ENCODE data around the gene HAVCR2.
A peak's percentile ranks its signal among the peaks of the same experiment; 100 is the strongest.

HAVCR2 gene

DNA sequence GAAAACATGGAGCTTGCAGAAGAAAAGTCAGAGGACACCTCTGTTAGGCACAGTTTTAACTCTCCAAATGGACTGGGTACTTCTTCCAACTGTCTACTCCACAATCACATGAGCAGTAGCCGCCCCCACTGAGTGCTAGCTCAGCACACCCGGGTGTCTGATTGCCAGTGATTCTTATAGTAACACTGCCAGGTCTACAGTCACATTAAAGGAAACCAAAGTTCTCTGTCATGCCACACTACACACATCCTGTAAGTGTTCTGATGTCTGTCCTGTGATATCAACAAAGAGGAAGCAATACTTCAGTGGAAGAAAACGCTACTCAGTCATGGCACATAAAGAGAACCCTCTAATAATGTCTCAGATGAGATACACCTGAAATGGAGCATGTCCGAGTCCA, at the start of gene HAVCR2:
TSS of gene HAVCR2 (minus strand) at position 69 of the 400 bp plus-strand sequence. CDS start at position 8, 61 bp downstream.
- in situ Hi-C loops (cut with MboI; ENCODE audit: low pct_unique_long_range_greater_than_20kb, low sequenced_read_pairs) = no loop called here
- peak; percentile 54 for DNase-seq

DNA sequence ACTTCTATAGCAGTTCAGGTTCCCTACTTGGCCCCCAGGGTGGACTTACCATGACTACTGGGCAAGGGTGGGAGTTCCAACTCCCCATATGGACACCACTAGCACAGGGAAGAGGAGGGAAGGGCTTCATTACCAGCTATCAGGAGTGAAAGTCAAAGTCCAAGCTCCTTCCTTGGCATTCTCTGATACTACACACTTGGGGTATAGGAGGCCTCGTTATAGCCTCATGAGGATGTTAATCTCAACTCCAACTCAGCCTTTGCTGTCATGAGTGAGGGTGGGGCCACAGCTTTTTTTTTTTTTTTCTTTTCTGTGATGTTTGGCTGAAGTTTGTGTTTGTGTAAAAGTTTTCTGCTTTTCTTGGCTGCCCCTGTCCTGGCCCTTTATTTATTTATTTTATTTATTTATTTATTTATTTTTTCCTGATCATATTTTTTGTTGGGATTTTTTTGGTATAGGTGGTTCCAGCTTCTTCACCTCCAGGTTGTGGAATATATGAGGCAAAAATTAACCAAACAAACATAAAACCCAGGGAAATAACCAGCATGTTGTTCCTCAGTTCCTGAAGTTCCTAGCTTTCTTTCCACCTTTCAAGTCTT, 48.5 kb upstream of the HAVCR2 start:
- no peak for DNase-seq
- in situ Hi-C loops (cut with MboI; ENCODE audit: low pct_unique_long_range_greater_than_20kb, low sequenced_read_pairs) = no loop called here

- DNase-seq = no peak
- in situ Hi-C loops (cut with MboI; ENCODE audit: low pct_unique_long_range_greater_than_20kb, low sequenced_read_pairs) = no loop called here
These were observed 46.5 kb upstream of the HAVCR2 start for GRCh38 chr5:157155297-157155696.

- in situ Hi-C loops (cut with MboI; ENCODE audit: low pct_unique_long_range_greater_than_20kb, low sequenced_read_pairs) = no loop called here
These were observed 42.2 kb upstream of the HAVCR2 start for GRCh38 chr5:157150995-157151394.

GRCh38 chr5:157148734-157149615, 40.1 kb upstream of the HAVCR2 start:
- in situ Hi-C loops (cut with MboI; ENCODE audit: low pct_unique_long_range_greater_than_20kb, low sequenced_read_pairs) = no loop called here
- DNase-seq = peak; percentile 79

More at GRCh38 chr5:157150995-157151394, 42.2 kb upstream of the HAVCR2 start:
- no peak for DNase-seq

- in situ Hi-C loops (cut with MboI; ENCODE audit: low pct_unique_long_range_greater_than_20kb, low sequenced_read_pairs) = no loop called here
- no peak for DNase-seq
These were observed 34.5 kb upstream of the HAVCR2 start for GRCh38 chr5:157143127-157143971.

DNA sequence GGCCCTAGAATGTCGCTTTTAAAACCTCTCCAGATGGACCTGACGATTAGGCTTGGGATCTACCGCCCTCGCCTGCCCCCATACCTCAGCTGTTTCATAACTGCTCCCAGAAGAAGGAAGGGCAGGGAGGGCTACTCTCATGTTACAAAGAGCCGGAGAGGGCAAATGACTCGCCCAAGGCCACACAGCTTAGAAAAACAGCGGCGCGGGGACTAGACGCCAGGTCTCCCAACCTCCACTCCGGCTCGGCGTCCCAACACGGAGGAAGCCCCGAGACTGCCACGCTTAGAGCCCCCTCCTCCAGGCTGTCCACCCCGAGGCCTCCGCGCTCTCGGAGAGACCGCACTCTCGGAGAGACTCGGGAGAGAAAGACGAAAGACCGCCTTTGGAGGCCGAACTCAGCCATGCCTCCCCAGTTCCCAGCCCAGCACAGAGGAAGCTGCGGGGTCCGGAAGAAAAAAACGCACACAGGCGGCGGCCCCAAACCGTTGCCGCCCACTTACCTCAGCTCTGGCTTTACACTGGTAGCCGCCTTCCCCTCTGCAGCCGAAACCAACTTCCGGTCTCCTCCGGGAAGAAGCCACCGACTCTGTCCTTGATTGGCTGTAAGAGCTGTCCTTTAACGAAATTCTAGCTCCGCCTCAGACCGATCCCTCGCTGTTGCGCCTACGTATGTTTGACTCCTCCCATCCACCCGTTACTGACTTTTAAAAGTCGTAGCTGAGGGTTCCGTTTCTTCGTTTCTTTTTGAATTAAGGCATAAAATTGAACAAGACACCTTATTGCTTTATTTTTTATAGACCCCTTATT, 33.7 kb upstream of the HAVCR2 start, which contains the start of gene MED7:
TSS of gene MED7 (minus strand) at position 549 of the 810 bp plus-strand sequence. CDS start 3,434 bp downstream, outside the sequence.
- in situ Hi-C loops (cut with MboI; ENCODE audit: low pct_unique_long_range_greater_than_20kb, low sequenced_read_pairs) = no loop called here
- peak; percentile 98 for DNase-seq

DNA sequence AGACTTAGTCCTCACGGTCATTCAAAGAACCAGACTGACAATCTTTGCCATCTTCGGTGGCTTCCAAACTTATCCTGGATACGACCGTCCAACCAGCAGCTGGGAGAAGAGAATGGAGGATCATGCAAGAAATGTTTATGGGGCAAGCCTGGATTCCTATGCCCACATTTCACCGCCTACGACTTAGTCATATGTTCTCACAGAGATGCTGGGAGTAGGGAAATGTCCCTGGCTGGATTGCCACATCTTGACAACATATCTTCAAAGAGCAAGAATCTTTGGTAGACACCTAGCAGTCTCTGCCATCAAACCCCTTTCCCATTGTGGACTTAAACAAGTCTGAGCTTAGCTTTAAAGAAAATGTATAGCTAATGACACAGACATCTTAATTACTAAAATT, 28.8 kb upstream of the HAVCR2 start:
- DNase-seq = no peak
- in situ Hi-C loops (cut with MboI; ENCODE audit: low pct_unique_long_range_greater_than_20kb, low sequenced_read_pairs) = no loop called here

DNA sequence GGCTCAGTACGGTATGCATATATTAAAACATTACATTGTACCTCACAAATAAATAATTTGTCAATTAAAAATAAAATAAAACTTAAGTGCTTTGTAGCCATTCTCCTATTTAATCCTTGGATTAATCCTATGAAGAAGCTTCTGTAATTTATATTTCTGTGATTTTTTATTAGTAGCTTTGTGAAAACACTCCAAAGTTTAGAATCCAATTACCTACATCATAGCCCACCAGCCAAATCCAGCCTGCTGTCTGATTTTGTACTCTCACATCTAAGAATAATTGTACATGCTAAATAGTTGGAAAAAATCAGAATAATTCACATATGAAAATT, 23.4 kb upstream of the HAVCR2 start:
- no peak for DNase-seq
- in situ Hi-C loops (cut with MboI; ENCODE audit: low pct_unique_long_range_greater_than_20kb, low sequenced_read_pairs) = no loop called here

DNA sequence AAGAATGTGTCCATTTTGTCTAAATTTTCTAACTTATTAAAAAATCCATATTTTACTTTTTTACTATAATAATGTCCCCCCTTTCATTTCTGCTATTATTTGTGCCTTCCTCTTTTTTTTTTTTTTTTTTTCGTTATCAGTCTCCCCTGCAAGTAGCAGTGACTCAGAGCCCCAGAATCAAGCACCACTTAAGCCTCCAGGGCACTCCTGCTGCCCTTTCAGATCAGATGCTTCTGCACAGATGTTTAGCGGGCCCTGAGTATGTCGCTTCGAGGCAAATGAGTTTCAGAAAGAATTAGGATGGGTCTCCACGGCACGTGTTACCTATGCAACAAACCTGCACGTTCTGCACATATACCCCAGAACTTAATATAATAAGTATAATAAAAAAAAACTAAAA, 22.1 kb upstream of the HAVCR2 start:
- DNase-seq = no peak
- in situ Hi-C loops (cut with MboI; ENCODE audit: low pct_unique_long_range_greater_than_20kb, low sequenced_read_pairs) = no loop called here

DNA sequence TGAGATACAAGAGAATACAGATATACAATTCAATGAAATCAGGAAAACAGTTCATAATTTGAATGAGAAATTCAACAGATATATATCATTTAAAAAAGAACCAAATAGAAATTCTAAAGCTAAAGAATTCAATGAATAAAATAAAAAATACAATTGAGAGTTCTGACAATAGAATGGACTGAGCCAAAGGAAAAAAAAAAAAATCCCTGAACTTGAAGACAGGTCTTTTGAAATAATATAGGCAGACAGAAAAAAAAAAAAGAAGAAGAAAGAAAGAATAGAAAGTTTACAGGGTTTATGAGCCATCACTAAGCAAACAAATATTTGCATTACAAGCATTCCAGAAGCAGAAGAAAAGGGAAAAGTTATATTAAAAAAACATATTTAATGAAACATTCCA, 12.9 kb upstream of the HAVCR2 start:
- in situ Hi-C loops (cut with MboI; ENCODE audit: low pct_unique_long_range_greater_than_20kb, low sequenced_read_pairs) = no loop called here
- DNase-seq = no peak

GRCh38 chr5:157120102-157120501, 11.3 kb upstream of the HAVCR2 start:
- DNase-seq = no peak
- in situ Hi-C loops (cut with MboI; ENCODE audit: low pct_unique_long_range_greater_than_20kb, low sequenced_read_pairs) = no loop called here

DNA sequence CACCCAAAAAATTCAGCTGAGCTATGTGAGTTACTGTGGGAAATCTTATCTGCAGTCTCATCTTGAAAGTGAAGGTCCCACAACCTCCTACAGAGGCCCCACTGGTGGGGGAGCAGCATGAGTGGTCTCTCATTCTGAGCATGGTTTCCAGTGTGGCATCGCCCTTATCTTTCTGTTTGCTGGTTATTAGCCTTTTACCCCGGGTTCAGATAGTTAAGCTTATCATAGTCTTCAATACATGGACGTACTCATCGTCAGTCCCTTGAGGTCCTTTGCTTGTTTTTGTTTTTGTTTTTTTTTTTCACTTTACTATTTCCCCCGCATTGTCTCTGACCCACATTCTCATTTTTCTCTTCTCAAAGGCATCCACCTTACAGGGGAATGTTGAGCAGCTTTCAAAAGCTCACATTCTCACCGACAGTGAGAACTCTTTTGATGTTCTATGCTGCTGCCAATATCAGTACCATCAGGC, 7.7 kb upstream of the HAVCR2 start:
- in situ Hi-C loops (cut with MboI; ENCODE audit: low pct_unique_long_range_greater_than_20kb, low sequenced_read_pairs) = no loop called here
- DNase-seq = no peak

DNA sequence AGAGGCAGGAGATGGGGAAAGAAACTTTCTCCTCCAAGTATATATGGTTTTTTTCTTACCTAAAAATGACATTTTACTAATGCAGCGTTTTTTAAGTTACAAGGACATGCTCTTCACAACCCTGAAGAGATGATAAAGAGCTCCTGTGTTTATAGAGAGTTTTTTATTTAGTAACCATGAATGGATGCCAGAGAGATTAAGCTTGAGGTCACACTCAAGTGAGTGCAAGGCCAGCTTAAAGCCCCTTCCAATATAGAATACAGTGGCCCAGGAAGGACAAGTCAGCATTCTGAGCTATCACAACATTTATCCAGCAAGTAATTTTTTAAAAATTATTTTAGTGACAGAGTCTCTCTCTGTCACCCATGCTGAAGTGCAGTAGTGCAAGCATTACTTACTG, 6.7 kb upstream of the HAVCR2 start:
- in situ Hi-C loops (cut with MboI; ENCODE audit: low pct_unique_long_range_greater_than_20kb, low sequenced_read_pairs) = no loop called here
- DNase-seq = no peak

DNA sequence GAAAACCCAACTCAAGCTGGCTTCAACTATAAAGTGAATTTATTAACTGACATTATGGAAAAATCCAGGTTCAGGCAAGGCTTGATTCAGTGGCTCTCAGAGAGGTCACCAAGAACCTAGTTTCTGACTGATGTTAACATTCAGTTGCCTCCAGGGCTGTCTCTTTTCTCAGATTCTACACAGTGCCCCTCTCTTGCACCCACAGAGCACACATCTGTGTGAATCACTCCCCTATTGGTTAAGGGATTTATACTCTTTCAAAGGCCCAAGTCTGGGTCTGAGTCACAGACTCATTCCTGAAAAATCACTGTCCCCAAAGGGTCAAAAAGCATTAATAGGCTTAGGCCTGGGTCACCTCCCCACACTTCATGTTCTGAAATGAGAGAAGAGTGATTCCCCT, 6.2 kb upstream of the HAVCR2 start:
- in situ Hi-C loops (cut with MboI; ENCODE audit: low pct_unique_long_range_greater_than_20kb, low sequenced_read_pairs) = no loop called here

GRCh38 chr5:157113002-157113401, 4.2 kb upstream of the HAVCR2 start:
- in situ Hi-C loops (cut with MboI; ENCODE audit: low pct_unique_long_range_greater_than_20kb, low sequenced_read_pairs) = no loop called here
- DNase-seq = no peak

More for the DNA sequence above, 6.2 kb upstream of the HAVCR2 start:
- DNase-seq = no peak

GRCh38 chr5:157109744-157110143, 900 bp upstream of the HAVCR2 start:
- in situ Hi-C loops (cut with MboI; ENCODE audit: low pct_unique_long_range_greater_than_20kb, low sequenced_read_pairs) = no loop called here

GRCh38 chr5:157107508-157107907, 1.3 kb downstream of the HAVCR2 start:
- DNase-seq = peak; percentile 19
- in situ Hi-C loops (cut with MboI; ENCODE audit: low pct_unique_long_range_greater_than_20kb, low sequenced_read_pairs) = no loop called here

More at GRCh38 chr5:157109744-157110143, 900 bp upstream of the HAVCR2 start:
- DNase-seq = peak; percentile 21
